Germinal center (tissue), 1 donor: Measurements from ENCODE around the gene VWF.

Source experiments
- DNase-seq: peaks from one replicate; pipeline ENCODE4 v3.0.0; 2012; ENCODE audit warnings: mixed read lengths, low spot score

VWF gene

DNA sequence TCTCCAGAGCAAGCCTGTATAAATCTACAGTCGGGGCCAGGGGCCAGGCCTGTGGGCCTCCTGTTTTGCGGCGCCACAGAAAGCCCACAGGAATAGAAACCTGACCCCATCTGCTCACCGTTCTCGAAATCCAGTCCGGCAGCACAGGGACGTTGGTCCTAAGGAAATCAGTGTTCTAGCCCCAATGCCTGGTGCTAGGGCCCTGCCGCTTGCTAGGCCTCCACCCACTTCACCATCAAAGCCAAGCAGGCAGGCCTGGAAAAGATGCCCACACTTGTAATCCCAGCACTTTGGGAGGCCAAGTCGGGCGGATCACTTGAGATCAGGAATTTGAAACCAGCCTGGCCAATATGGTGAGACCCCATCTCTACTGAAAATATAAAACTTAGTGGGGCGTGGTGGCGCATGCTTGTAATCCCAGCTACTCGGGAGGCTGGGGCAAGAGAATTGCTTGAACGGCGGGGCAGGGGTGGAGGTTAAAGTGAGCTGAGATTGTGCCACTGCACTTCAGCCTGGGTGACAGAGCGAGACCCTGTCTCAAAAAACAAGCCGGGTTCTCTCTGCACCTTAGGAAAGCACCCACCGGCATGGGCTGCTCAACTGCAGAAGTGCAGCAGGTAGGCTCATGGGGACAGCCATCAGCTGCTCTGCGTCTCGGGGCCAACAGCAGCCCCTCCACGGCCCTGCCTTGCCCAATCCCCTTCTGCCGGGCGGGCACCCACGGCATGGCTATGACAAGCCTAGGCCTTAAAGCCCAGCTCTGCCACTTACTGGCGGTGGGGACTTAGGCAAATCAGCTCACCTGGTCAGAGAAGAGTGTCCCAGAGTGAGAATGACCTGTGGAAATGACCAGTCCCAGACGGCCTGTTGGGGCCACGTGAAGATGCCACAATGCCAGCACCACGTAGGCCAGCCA, 47.4 kb downstream of the VWF start:
- DNase-seq, result no peak

DNA sequence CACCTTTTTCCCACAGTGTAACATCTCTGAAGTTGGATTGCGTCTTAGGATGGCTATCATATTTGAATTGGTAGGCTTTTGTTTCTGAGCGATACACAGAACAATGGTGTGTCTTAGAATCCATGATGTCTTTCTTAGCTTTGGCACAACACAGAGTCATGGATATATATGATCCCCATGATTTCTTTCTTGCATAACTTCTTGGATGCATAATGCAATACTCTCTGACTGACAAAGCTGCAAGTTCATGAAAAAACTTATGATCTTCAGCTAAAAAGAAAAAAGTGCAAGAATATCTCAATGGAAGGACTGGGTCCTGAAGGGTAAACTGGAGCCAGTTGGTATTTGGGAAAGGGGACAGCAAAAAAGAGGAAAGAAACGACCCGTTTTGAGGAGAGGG, 48.1 kb downstream of the VWF start:
- DNase-seq, result no peak

DNA sequence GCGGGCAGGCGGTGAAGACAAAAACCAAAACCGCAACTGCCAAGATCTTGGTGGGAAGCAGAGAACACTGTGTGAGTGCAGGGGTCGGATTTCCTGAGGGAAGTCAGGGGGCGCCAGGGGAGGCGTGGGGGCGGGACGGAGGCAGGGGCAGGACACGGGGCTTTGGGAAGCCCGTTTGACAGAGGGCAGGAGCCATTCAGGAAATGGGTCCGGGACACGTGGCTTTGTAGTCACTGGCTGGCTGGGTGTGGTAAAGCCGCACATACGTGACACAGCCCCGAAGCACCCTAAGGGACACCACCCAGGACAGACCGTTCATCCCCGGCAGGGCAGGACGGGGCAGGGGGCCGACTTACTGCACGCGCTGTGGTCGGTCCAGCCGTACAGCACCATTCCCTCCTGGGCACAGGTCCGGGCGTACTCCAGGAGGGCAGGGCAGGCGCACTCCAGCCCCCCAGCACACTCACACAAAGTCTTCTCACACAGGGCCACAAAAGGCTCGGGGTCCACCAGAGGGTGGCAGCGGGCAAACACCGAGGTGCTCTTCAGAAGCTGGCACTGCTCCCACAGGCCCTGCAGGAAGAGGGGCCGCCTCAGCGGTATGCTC, 49.4 kb downstream of the VWF start:
- DNase-seq, result no peak

DNA sequence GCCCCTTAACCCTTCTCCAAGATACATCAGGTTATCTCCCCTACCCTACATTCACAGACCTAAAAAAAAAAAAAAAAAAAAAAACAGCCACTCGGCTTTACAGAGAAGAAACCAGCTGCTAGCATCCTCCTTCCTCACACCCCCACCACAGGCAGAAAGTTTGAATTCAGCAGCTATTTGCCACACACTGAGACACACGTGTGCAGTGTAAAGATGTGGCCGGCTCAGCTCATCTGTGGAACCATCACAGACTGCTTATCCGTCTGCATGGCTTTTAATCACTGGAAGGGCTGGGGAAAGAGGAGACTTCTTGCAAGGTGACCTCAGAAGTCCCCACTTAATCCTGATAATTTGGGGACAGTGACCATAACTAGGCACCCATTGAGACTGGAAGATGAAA, 50.0 kb downstream of the VWF start:
- no peak for DNase-seq

DNA sequence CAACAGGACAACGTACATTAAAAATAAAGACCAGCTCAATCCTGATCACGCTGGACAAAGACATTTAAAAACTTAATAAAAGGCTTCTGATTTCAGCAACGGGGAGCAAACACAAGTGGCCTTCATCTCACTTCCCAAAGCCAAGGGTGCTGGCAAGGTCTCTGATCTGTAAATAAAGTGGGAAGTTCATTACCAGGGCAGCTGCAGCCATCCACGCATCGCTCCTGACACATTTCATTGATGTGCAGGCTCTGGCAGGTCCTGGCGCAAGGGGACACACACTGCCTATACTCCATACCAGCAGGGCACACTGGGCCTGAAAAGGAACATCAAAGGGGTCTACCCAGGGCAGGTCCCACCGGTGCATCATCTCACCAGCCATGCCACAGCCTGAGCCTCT, 51.0 kb downstream of the VWF start:
- DNase-seq, result no peak

DNA sequence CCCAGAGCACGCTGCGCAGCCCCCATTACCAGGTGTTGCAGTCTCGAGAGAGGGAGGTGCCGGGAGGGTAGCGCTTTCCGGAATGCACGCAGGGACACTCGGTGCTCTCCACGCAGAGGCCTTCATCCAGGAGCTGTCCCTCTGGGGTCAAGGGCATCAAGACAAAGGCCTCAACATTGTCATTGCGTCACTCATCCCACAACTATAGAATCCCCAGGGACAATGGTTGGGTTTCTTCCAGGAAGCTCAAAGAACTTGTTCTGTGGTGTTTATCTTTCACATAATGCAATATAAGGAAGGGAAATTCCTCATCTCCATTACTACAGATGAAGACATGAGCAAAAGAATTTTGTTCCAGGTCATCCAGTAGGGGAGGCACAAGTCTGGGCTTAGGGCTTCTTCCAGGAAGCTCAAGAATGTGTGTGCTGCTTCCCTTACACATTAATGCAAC, 52.1 kb downstream of the VWF start:
- no peak for DNase-seq

DNA sequence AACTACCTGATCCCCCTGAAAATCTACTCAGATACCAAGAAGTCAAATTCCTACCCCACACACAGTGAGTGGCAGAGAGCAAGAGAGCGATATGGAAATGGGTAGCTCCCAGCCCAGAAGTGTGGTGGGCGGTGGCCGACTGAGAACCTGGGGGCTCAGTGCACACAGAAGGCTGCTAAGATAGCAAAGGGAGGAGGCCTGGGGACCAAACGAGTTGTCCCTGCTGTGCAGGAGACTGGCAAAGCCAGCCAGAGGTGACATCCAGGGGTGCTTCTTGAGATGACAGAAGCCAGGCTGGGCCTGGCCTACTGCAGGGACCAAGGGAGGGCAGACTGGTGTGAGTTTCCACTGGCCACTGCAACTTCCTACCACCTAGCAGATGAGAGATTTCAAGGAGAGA, 52.9 kb downstream of the VWF start:
- no peak for DNase-seq

DNA sequence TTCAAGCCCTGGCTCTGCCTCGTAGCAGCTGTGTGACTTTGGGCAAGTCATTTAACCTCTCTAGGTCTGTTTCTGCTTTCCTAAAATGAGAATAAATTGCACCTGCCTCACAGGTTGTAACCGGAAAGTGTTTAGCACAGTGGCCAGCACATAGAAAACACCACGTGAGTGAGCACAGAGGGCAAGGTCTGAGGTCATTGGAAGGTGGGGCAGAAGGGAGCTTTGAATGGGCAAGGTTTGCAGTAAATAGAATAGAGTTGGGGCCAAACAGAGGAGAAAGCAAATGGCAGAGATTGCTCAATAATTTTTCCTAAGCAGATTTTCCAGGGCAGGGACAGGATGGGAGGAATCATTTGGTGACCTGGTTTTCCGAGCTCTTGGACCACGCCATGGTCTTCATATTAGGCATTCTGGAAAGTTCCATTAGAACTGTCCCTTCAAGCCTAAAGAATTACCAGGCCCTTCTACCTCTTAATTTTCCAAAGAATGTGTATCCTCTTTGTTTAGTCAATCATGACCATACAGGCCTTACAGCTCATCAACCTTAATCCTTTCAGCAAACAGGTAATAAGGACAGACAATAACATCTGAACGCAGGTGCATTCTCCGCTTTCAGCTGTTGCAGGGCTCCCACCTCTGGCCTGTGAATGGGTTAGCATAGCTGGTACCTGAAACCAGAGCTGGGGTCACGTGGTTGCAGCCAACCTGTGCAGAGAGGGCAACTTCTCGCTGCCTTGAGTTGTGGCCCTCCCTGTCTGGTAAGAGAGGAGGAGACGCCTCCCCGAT, 53.8 kb downstream of the VWF start:
- no peak for DNase-seq

DNA sequence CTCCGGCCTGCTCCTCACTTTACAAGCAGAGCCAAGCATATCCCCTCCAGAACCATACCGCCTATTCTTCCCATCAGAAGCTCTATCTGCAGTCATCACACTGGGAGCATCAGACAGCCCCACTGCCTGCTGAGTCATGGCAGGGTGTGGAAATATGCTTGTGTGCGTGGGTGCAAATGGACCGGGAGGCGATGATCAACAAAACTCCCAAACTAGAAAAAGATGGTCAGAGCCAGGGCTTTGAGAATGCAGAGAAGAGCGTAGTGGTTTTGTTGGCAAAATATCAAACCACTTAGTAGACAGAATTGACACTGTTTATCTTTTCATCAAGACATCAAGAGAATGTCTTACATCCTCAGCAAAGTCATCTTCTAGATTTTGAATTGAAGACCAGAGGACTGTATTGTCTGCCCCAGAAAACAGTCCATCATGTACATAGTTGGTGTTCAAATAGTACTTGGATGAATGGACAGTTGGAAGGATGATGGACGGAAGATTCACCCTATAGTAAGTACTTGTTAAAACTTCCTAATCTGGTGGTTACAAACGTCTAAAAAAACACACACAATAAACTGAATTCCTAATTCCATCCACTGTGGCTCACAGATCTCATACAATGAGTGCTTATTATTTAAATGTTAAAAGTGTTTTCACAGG, 54.9 kb downstream of the VWF start:
- DNase-seq, result no peak

DNA sequence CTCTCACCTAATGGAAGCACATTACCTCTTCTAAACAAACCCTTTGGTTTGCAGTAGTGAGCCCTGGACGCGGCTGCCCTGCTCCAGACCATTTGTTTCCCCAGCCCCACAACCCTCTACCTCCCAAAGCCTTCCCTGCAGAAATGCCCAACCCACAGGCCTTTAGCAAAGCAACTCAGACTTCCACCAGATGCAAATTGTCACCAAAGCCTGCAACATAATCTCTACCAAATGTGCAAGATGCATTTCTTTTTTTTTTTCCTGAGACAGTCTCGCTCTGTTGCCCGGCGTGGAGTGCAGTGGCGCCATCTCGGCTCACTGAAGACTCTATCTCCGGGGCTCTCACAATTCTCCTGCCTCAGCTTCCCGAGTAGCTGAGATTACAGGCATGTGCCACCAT, 56.2 kb downstream of the VWF start:
- no peak for DNase-seq

DNA sequence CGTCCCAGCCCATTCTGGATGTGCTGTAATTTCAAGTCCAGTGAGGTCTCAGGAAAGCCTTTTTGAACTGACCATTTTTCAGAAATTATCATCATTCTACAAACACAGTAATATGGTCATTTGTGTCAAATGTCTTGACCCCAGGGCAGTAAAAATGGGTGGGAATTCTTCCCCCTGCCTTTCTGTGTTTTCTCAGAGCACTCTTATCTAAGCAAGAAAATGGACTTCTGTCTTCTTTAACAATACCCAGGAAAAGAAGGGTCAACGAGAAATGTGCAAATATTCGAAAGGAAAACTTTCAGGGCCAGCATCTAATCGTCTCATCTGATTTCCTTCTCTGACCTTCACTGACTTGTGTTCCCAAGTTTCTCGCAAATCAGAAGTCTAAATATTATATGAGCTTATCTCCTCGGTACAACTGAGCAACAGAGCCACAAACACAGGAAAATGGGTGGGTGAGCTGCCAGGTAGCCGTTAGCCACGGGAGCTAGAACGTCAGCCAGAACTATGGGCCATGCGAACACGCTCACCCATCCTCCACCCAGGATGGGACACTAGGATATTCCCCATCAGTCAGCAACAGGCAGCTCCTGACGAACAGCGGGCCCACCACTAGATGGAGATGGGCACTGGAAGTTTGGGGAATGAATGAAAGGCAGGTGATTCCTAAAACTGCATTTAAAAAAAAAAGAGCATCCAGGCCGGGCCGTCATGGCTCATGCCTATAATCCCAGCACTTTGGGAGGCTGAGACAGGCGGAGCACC, 57.1 kb downstream of the VWF start:
- DNase-seq, result no peak

DNA sequence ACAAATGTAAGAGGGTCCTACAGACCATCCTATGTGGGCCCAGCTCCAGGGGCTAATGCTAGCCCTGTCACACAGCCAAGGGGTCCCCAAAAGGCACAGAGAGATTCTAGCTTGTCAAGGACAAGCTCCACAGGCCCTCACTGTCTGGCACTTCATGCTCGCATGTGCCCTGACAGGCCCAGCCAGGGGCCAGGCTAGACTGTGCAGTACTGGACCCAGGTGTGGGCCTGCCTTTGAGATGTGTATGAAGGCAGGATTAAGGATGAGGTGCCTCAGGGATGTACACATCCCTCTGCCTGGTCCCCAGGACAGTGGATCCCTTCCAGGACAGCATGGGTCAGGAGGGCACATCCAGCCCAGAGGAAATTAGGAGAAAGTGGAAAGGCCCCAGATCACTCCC, 57.8 kb downstream of the VWF start:
- DNase-seq, result no peak

DNA sequence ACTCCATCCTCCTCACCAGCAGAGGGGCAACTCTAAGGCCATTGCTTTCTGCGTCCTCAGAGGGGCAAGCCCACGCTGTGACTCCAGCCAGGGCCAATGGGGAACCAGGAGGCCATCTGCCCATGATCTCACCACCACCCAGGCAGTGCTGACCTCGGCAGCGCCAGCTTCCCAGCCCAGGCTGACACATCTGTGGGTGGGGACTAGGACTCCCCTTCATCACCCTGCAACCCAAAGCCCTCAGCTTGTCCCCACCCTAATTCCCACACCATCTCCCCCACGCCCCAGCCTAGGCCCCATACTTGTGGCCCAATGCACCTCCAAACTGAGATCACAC, 58.6 kb downstream of the VWF start:
- DNase-seq, result no peak

DNA sequence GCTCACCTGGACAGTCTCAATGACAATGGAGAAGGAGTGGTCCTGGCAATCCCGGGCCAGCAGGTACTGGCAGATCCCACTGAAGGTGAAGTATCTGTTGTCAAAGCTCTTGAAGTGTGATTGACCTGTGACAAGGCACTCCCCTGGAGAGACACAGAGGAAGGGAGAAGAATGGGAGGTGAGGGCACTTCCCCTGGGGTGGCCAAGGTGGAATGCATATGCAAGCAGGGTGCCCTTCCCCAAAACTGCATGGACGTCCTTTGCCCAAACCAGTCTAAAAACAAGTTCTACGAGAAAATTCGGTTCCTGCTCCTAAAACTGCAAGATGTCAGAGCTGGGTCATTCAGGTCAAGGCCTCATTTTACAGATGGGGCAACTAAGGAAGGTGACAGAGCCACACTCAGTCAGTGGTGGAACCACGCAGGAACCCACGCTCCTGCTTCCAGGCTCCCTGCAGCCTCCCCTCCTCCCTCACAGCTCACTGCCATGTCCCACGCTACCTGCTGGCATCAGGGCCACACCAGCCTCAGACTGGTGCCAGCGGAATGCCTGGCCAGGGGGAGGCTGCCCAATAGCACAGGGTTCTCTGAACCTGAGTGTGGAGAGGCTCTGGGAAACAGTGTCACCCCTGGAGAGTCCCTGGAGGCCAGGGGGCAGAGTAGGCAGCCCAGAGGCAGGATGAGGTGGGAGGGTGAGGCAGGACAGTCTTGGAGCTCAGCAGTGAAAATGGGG, 59.2 kb downstream of the VWF start:
- no peak for DNase-seq

DNA sequence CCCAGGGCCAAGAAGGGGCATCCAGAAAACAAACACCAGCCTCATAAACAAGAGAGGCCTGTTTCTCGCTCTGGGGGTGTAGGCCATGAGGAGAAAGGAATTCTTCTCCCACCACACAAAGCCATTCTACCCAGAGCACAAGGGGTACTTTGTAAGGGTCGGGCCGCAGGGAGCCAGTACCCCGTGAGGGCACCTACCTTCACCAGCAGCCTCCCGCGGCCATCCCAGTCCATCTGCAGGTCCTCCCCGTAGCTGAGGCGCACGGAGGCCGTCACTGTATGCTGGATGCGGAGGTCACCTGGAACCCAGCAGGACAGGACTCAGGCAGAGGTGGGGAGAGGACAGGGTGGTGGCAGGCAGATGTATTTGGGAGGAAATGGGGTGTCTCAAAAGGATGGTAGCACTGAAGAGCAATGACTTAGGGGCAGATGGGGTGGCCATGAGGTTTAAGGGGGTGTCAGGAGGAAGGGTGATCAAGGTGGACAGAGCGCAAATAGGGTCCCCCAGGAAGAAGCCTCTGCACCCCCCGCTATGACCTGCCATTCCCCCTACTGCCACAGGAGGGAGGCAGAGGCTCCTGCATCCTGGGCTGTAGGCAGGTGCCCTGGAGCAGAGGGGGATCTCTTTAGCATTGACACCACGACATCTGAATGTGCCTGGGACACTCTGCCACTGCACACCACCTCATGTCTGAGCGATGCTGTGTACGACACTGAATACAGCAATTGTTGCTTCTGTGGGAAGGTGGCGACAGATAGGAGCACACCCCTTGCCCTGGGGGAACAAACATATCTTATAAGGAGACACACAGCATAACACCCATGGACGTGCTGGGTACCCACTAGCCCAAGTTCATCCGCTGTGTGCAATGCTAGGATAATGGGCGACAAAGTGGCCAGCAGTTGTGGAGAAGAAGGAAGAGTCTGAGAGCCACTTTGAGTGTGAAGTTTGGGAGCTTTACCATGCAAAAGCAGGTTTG, 61.4 kb downstream of the VWF start:
- DNase-seq, result peak; percentile 69

DNA sequence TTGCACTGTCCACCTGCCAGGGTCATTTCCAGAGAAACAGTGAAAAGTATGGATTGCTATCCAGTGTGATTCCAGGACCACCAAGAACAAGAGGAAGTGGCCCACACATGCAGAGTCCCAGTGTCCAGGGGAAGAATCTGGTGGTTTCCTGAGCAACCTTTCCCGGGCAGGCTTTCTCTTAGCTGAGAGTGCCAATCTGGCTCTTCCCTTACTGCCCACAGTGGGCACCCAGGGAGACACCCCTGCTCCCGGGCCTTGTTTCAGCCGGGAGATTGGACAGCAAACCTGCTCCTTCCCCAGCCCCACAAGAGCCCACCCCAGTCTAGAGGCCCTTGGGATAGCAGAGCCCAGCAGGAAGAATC, 62.1 kb downstream of the VWF start:
- no peak for DNase-seq

DNA sequence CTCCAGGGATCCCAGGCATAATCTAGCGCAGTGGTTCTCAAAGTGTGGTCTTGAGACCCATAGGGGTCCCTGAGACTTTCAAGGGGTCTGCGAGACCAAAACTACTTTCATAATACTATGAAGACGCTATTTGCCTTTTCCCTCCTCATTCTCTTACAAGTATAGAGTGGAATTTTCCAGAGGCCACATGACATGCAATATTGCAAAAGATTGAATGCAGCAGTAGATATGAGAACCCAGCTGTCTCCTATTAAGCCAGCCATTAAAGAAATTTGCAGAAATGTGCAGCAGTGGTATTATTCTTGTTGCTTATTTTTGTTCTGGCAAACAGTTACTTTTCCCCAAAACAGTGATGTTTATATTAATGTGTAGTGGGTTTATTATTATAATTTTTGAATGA, 62.8 kb downstream of the VWF start:
- DNase-seq, result no peak

DNA sequence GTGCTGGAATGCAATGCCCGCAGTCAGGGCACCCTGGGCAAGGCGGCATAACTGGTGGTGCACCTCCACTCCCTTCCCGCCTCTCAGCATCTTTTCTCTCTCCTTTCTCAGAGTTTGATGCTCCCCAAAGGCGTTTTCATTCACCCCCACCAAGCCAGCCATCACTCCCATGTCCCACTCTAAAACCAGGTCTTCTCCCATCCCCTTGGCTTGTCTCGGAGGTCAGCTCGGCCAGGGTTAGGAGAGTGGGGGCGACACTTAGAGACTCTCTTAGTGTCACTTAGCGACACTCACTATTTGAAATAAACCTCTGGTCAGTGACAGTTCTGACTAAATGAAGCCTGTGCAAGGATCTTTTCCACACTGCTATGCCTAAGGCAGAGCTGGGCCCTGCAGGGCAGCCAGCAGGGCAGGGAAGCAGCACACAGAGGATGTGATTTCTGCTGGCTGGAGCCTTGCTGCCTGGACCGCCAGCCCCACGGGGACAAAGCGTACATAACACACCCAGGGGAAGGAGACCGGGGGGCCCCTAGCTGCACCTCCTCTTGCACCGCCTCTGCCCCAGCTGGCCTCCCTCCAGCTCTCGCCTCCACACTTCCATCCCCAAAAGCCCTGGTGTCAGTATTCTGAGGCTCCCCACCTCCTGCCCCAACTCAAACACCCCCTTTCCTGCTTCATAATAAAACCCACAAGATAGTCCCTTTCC, 64.5 kb downstream of the VWF start:
- DNase-seq, result no peak

DNA sequence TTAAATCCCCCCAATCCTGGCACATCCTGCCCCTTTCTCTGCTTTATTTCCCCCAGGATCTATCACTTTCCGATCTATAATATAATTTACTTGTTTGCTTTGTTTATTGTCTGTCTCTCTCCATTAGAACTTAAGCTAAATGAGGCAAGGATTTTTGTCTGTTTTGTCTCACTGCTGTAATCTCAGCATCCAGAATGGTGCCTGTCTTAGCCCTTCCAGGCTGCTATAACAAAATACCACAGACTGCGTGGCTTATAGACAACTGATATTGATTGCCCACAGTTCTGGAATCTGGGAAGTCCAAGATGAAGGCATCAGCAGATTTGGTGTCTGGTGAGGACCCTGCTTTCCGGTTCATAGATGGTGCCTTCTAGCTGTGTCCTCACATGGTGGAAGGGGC, 65.2 kb downstream of the VWF start:
- no peak for DNase-seq
